GM21367 (cell line): Measurements from ENCODE around the gene ACTR5.

ENCODE experiments used
- ATAC-seq: cut with Tn5 transposase; IDR thresholded peaks from one replicate; pipeline ENCODE4 v1.9.1; 2021; ENCODE audit not compliant: unreplicated experiment

The ACTR5 gene

GRCh38 chr20:38748097-38748860 is at the start of gene ACTR5:
Gene ACTR5, plus strand, starts transcription at chr20:38748460. Its CDS starts 19 bp downstream, at chr20:38748479.
- ATAC-seq: peak; percentile 78

- no peak for ATAC-seq
Observed at GRCh38 chr20:38698541-38698940, 49.7 kb upstream of the ACTR5 start.

- ATAC-seq: no peak
Observed at GRCh38 chr20:38700141-38700540, 48.1 kb upstream of the ACTR5 start.

- ATAC-seq: no peak
Observed at GRCh38 chr20:38700926-38701325, 47.3 kb upstream of the ACTR5 start.

- no peak for ATAC-seq
Observed at GRCh38 chr20:38703526-38703925, 44.7 kb upstream of the ACTR5 start.

- no peak for ATAC-seq
Observed at GRCh38 chr20:38704136-38704535, 44.1 kb upstream of the ACTR5 start.

- no peak for ATAC-seq
Observed at GRCh38 chr20:38706509-38706908, 41.8 kb upstream of the ACTR5 start.

- ATAC-seq: no peak
Observed at GRCh38 chr20:38714308-38714707, 34.0 kb upstream of the ACTR5 start.

- no peak for ATAC-seq
Observed at GRCh38 chr20:38715646-38716045, 32.6 kb upstream of the ACTR5 start.

GRCh38 chr20:38722683-38723016 is 25.6 kb upstream of the ACTR5 start:
- no peak for ATAC-seq

GRCh38 chr20:38723017-38723847 is 25.0 kb upstream of the ACTR5 start:
- ATAC-seq: no peak

GRCh38 chr20:38723848-38724625 is 24.2 kb upstream of the ACTR5 start, which contains the start of gene SLC32A1:
Gene SLC32A1, plus strand, starts transcription at chr20:38724486. Its CDS starts 239 bp downstream, at chr20:38724725.
- no peak for ATAC-seq

- ATAC-seq: no peak
Observed at GRCh38 chr20:38724626-38725147, 23.6 kb upstream of the ACTR5 start.

GRCh38 chr20:38725148-38725901 is 22.9 kb upstream of the ACTR5 start:
- no peak for ATAC-seq

- no peak for ATAC-seq
Observed at GRCh38 chr20:38725931-38726803, 22.1 kb upstream of the ACTR5 start.

- no peak for ATAC-seq
Observed at GRCh38 chr20:38726804-38727606, 21.3 kb upstream of the ACTR5 start.

- ATAC-seq: no peak
Observed at GRCh38 chr20:38727607-38728190, 20.6 kb upstream of the ACTR5 start.

- no peak for ATAC-seq
Observed at GRCh38 chr20:38728191-38728781, 20.0 kb upstream of the ACTR5 start.
